CD14-positive monocyte (primary cell): Measurements from ENCODE around the gene FHIP1B. TPM values are rescaled to one million over a fixed set of nuclear protein-coding genes. Genes with fewer than 3 reads are reported as not detected.

Source experiments
- DNase-seq, 3 donors: peaks; one replicate each; pipeline ENCODE4 v3.0.0-alpha.2; 2011 to 2022
- H2AFZ ChIP-seq: 2 replicates; pipeline ENCODE4 v1.6.0; 2012; ENCODE audit warnings: mild to moderate bottlenecking, low read depth, low read length, inconsistent platforms; ENCODE audit not compliant: insufficient read depth, poor library complexity, severe bottlenecking
- H3K27ac ChIP-seq, 2 donors: 1 replicate in 1 of 2; 2 replicates in 1 of 2; pipeline ENCODE4 v1.5.1; 2012 to 2013; ENCODE audit warnings: low read length in 2 of 2, control low read depth in 1 of 2, inconsistent platforms in 1 of 2, low read depth in 1 of 2, mild to moderate bottlenecking in 1 of 2
- H3K27me3 ChIP-seq, 2 donors: one replicate each; pipeline versions ENCODE4 v1.6.0 to v1.6.1; 2011 to 2013; ENCODE audit warnings: low read length in 2 of 2; ENCODE audit not compliant: control insufficient read depth in 2 of 2, insufficient read depth in 2 of 2
- H3K36me3 ChIP-seq, 2 donors: replicated peaks in 1 of 2; 1 replicate in 1 of 2; 2 replicates in 1 of 2; pipeline versions ENCODE4 v1.5.1 to v1.6.1; 2012 to 2013; ENCODE audit warnings: low read length in 2 of 2, control low read depth in 1 of 2, inconsistent platforms in 1 of 2, mild to moderate bottlenecking in 1 of 2; ENCODE audit not compliant: insufficient read depth in 2 of 2, control insufficient read depth in 1 of 2
- H3K4me1 ChIP-seq, 2 donors: 1 replicate in 1 of 2; 2 replicates in 1 of 2; pipeline versions ENCODE4 v1.5.1 to v1.6.1; 2012 to 2013; ENCODE audit warnings: low read length in 2 of 2, control low read depth in 1 of 2, inconsistent platforms in 1 of 2, mild to moderate bottlenecking in 1 of 2, moderate library complexity in 1 of 2; ENCODE audit not compliant: insufficient read depth in 2 of 2, control insufficient read depth in 1 of 2
- H3K4me2 ChIP-seq: replicated peaks from 2 replicates; pipeline ENCODE3; 2012; ENCODE audit warnings: low read length, moderate library complexity, mild to moderate bottlenecking; ENCODE audit not compliant: poor library complexity, severe bottlenecking; ENCODE audit errors: extremely low read depth
- H3K4me3 ChIP-seq, 3 experiments: fragments of 200-600 bp in 1 of 3; sonication (generic) in 1 of 3; replicated peaks in 1 of 3; 1 replicate in 2 of 3; 2 replicates in 1 of 3; pipeline ENCODE4 v1.5.1; 2011 to 2013; ENCODE audit warnings: low read length in 3 of 3, mild to moderate bottlenecking in 3 of 3, control low read depth in 2 of 3, low read depth in 2 of 3, inconsistent platforms in 1 of 3, moderate library complexity in 1 of 3
- H3K79me2 ChIP-seq: 2 replicates; pipeline ENCODE4 v1.6.0; 2012; ENCODE audit warnings: mild to moderate bottlenecking, control low read depth, inconsistent platforms, low read length, moderate library complexity; ENCODE audit not compliant: insufficient read depth
- H3K9ac ChIP-seq: 2 replicates; pipeline ENCODE4 v1.6.0; 2017; ENCODE audit warnings: low read length, mild to moderate bottlenecking; ENCODE audit not compliant: insufficient read depth, poor library complexity, severe bottlenecking
- H3K9me3 ChIP-seq, 2 donors: replicated peaks in 1 of 2; 1 replicate in 1 of 2; 2 replicates in 1 of 2; pipeline versions ENCODE4 v1.5.1 to v1.6.1; 2012 to 2013; ENCODE audit warnings: low read length in 2 of 2, control low read depth in 1 of 2; ENCODE audit not compliant: control insufficient read depth in 1 of 2, insufficient read depth in 1 of 2
- H4K20me1 ChIP-seq: 2 replicates; pipeline ENCODE4 v1.6.0; 2012; ENCODE audit warnings: mild to moderate bottlenecking, low read length, control low read depth, moderate library complexity; ENCODE audit not compliant: insufficient read depth
- H3K27ac Mint-ChIP-seq, 7 donors: one replicate each; pipeline ENCODE4 v1.8.0; 2020; ENCODE audit warnings: mild to moderate bottlenecking in 7 of 7, mixed read lengths in 7 of 7, moderate library complexity in 6 of 7, inconsistent platforms in 2 of 7
- H3K27me3 Mint-ChIP-seq, 3 donors: one replicate each; pipeline ENCODE4 v1.8.0; 2021 to 2022; ENCODE audit warnings: low read depth in 3 of 3, mild to moderate bottlenecking in 3 of 3, mixed read lengths in 3 of 3, moderate library complexity in 3 of 3, inconsistent platforms in 1 of 3
- H3K36me3 Mint-ChIP-seq, 2 donors: one replicate each; pipeline ENCODE4 v1.8.0; 2020; ENCODE audit warnings: mixed read lengths in 2 of 2, inconsistent platforms in 1 of 2, mild to moderate bottlenecking in 1 of 2
- H3K4me1 Mint-ChIP-seq: one replicate; pipeline ENCODE4 v1.8.0; 2020; ENCODE audit warnings: mild to moderate bottlenecking, mixed read lengths
- H3K4me3 Mint-ChIP-seq, 2 donors: one replicate each; pipeline ENCODE4 v1.8.0; 2020; ENCODE audit warnings: mild to moderate bottlenecking in 2 of 2, mixed read lengths in 2 of 2, moderate library complexity in 1 of 2
- H3K9me3 Mint-ChIP-seq, 7 donors: one replicate each; pipeline ENCODE4 v1.8.0; 2020 to 2022; ENCODE audit warnings: mixed read lengths in 7 of 7, mild to moderate bottlenecking in 6 of 7, moderate library complexity in 6 of 7, inconsistent platforms in 2 of 7
- CTCF ChIP-seq: fragments of 200-600 bp; IDR thresholded peaks from one replicate; pipeline ENCODE4 v1.8.0; 2022; ENCODE audit warnings: antibody characterized with exemption, mild to moderate bottlenecking
- WGBS: methylation state at CpG from one replicate; pipeline ENCODE4 v1.1.5; 2013; ENCODE audit warnings: missing lambda C conversion rate; ENCODE audit not compliant: insufficient coverage; 5-methylcytosine and 5-hydroxymethylcytosine counted together
- intact Hi-C, 2 donors: fragments of 100-400 bp; cut with micrococcal nuclease; formaldehyde crosslinking; loops; one replicate each; pipeline versions ENCODE4 v1.15.0 to v1.15.1; 2023
- polyA plus RNA-seq, 3 donors: library from polyadenylated mRNA; depleted of rRNA in 1 of 3; unstranded in 2 of 3; stranded (reverse) in 1 of 3; fragments of 300-500 nt in 2 of 3; fragments of >200 nt in 1 of 3; fragmentation: Illumina TruSeq in 2 of 3; gene quantifications; 1 replicate in 2 of 3; 2 replicates in 1 of 3; pipeline ENCODE4 v1.2.3, GENCODE V29; 2012 to 2021

Gene FHIP1B
- polyA plus RNA-seq, 3 donors = 14.2 to 64.1 (median 18.9) TPM

GRCh38 chr11:6206456-6207180, 27.8 kb downstream of the FHIP1B start:
- H3K27ac Mint-ChIP-seq = peak overlapping the region in 6 of 7 donors; percentile 28 to 100 (median 70)
- H3K27me3 Mint-ChIP-seq = no peaks in the 10 kb centered on the region
- peaks cover 51 to 64% of the 10 kb centered on the region in 2 donors for H3K36me3 Mint-ChIP-seq
- H3K4me1 Mint-ChIP-seq = peaks cover 53% of the 10 kb centered on the region
- H3K9me3 Mint-ChIP-seq = no peaks in the 10 kb centered on the region
- H3K9ac ChIP-seq = no peak overlapping the region
- no peak for TF ChIP-seq CTCF
- H3K36me3 ChIP-seq = peaks cover 35 to 60% of the 10 kb centered on the region in 2 donors
- DNase-seq = no peak
- H3K79me2 ChIP-seq = peaks cover 23% of the 10 kb centered on the region
- 100% methylated on average over 2 of the region's 3 CpGs for WGBS
- no peaks in the 10 kb centered on the region for H3K27me3 ChIP-seq
- H3K4me1 ChIP-seq = peaks cover 46 to 60% of the 10 kb centered on the region in 2 donors
- H2AFZ ChIP-seq = no peak overlapping the region
- H3K27ac ChIP-seq = peak overlapping the region in 1 of 2 donors; percentile 100
- intact Hi-C loops = no loop called here
- H3K4me3 ChIP-seq = no peak overlapping the region
- H3K4me2 ChIP-seq = no peak overlapping the region
- H3K4me3 Mint-ChIP-seq = no peak overlapping the region
- H3K9me3 ChIP-seq = no peaks in the 10 kb centered on the region
- no peaks in the 10 kb centered on the region for H4K20me1 ChIP-seq

GRCh38 chr11:6205366-6205765, 29.1 kb downstream of the FHIP1B start, which contains the start of gene C11orf42:
Gene C11orf42 (plus strand): TSS chr11:6205557. CDS start chr11:6205616, 59 bp downstream.
- DNase-seq = peak in 1 of 3 donors; percentile 25
- Mint-ChIP-seq H3K36me3 (peaks cover 55 to 65% of the 10 kb centered on the region in 2 donors), H3K4me3 (no peak within 1 kb of the TSS), H3K9me3 (peaks cover 0 to 4% (median 2%) of the 10 kb centered on the region in 7 donors), H3K27ac (peak within 1 kb of the TSS; percentile 100), H3K27me3 (peaks cover 0 to 2% (median under 1%) of the 10 kb centered on the region in 3 donors), H3K4me1 (peaks cover 64% of the 10 kb centered on the region)
- H3K4me2 ChIP-seq = peak within 1 kb of the TSS; percentile 28
- peak within 1 kb of the TSS in 1 of 3 experiments; percentile 20 for H3K4me3 ChIP-seq
- peaks cover 22 to 47% of the 10 kb centered on the region in 2 donors for H3K36me3 ChIP-seq
- H3K79me2 ChIP-seq = peaks cover 19% of the 10 kb centered on the region
- no peaks in the 10 kb centered on the region for H3K27me3 ChIP-seq
- H3K9me3 ChIP-seq = no peaks in the 10 kb centered on the region
- intact Hi-C loops = no loop called here
- H3K27ac ChIP-seq = peak within 1 kb of the TSS; percentile 67 to 100
- H2AFZ ChIP-seq = no peak within 1 kb of the TSS
- H4K20me1 ChIP-seq = no peaks in the 10 kb centered on the region
- TF ChIP-seq CTCF = no peak
- peaks cover 56 to 69% of the 10 kb centered on the region in 2 donors for H3K4me1 ChIP-seq
- no peak within 1 kb of the TSS for H3K9ac ChIP-seq
- WGBS = no CpG with 5 or more reads among the region's 1 CpG
